Measurements from ENCODE around the gene KCNK17. TPM values are rescaled to one million over a fixed set of nuclear protein-coding genes. Genes with fewer than 3 reads are reported as not detected.
A peak's percentile ranks its signal among the peaks of the same experiment; 100 is the strongest.

Gene KCNK17
- not detected for total RNA-seq

- H3K27me3 Mint-ChIP-seq: peaks cover 55% of the 10 kb centered on the region
- no peaks in the 10 kb centered on the region for H3K36me3 Mint-ChIP-seq
- H3K4me3 Mint-ChIP-seq: peak within 1 kb of the TSS; percentile 50
- no peak for ATAC-seq (ENCODE audit: low read depth)
- POLR2A ChIA-PET: no interaction called here
- H3K27ac Mint-ChIP-seq: no peak within 1 kb of the TSS
- peaks cover 1% of the 10 kb centered on the region for H3K4me1 Mint-ChIP-seq
- DNase-seq: no peak
- H3K9me3 Mint-ChIP-seq: no peaks in the 10 kb centered on the region
Observed at GRCh38 chr6:39314273-39314795, at the start of gene KCNK17. Gene KCNK17 (minus strand): TSS chr6:39314419. CDS start chr6:39314320, 99 bp downstream.

GRCh38 chr6:39363280-39363679 is 49.1 kb upstream of the KCNK17 start:
- H3K27me3 Mint-ChIP-seq: no peaks in the 10 kb centered on the region
- no peaks in the 10 kb centered on the region for H3K9me3 Mint-ChIP-seq
- H3K36me3 Mint-ChIP-seq: no peaks in the 10 kb centered on the region
- no peak overlapping the region for H3K4me3 Mint-ChIP-seq
- POLR2A ChIA-PET: no interaction called here
- no peak overlapping the region for H3K27ac Mint-ChIP-seq
- no peaks in the 10 kb centered on the region for H3K4me1 Mint-ChIP-seq
- ATAC-seq (ENCODE audit: low read depth): no peak
- DNase-seq: no peak

- Mint-ChIP-seq H3K27ac (no peak overlapping the region), H3K4me1 (no peaks in the 10 kb centered on the region), H3K9me3 (no peaks in the 10 kb centered on the region), H3K4me3 (no peak overlapping the region), H3K36me3 (no peaks in the 10 kb centered on the region), H3K27me3 (no peaks in the 10 kb centered on the region)
- ATAC-seq (ENCODE audit: low read depth) (no peak), DNase-seq (no peak)
- POLR2A ChIA-PET: no interaction called here
Observed at GRCh38 chr6:39362487-39362865, 48.3 kb upstream of the KCNK17 start.

DNA sequence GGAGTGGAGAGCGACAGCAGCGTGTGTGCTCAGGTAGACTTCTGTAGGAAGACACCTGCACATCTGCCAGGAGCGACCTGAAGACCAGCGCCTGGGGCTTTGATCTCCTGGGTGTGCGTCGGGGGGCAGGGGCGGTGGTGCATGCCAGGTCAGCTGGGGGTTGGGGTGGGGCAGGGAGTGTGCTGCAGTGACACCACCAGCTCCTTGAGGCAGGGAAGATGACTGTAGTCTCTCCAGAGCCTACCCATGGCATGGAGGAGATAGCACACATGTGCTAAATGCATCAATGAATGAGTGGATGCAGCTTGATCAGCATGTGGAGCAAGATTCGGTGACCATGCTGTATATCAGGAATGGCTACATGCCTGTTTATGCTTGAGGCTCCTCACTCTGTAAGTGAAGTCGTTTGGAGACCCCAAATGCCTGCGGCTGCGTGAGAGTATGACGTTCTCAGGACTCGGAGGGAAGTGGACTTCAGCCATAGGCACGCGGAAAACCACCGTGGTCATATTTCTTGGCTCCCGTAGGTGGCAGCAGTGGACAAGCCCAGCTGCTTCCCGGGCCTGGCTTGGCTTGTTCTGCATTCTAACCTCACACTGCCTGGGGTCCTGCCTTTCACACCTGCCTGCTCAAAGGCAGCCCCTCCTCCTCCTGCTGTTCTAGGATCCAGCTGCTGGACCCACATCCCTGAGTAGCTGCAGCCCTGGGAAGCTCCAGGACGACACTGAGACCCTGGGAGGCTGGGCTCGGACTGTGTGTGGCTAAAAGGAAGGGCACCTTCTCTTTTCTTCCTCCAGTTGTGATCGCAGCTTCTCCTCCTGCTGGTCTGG is 47.7 kb upstream of the KCNK17 start:
- ATAC-seq (ENCODE audit: low read depth): peak; percentile 75
- no peaks in the 10 kb centered on the region for H3K4me1 Mint-ChIP-seq
- H3K9me3 Mint-ChIP-seq: no peaks in the 10 kb centered on the region
- H3K27me3 Mint-ChIP-seq: no peaks in the 10 kb centered on the region
- H3K27ac Mint-ChIP-seq: no peak overlapping the region
- peak; percentile 57 for DNase-seq
- H3K36me3 Mint-ChIP-seq: no peaks in the 10 kb centered on the region
- POLR2A ChIA-PET: no interaction called here
- no peak overlapping the region for H3K4me3 Mint-ChIP-seq

DNA sequence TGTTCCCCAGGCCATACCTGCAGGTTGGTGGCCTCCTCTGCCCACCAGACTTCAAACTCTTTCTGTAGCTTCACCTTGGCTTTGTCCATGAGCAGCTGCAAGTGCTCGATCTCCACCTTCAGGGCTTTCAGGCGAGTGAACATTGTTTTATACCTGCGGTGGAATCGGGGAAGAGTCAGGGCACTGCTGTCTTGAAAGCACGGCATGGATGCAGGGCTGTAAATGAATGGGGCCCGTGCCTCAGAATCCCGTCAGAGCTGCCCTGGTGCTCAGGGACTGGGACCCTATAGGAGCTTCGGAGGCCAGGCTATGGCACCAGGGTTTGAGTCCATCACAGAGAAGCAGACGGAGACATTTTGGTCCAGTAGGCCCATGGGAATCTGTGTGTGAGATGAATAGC is 46.2 kb upstream of the KCNK17 start:
- Mint-ChIP-seq H3K27me3 (no peaks in the 10 kb centered on the region), H3K9me3 (no peaks in the 10 kb centered on the region)

GRCh38 chr6:39357998-39358686 is 43.9 kb upstream of the KCNK17 start:
- no peaks in the 10 kb centered on the region for H3K9me3 Mint-ChIP-seq
- H3K4me1 Mint-ChIP-seq: no peaks in the 10 kb centered on the region
- no peaks in the 10 kb centered on the region for H3K36me3 Mint-ChIP-seq
- POLR2A ChIA-PET: no interaction called here
- no peak overlapping the region for H3K27ac Mint-ChIP-seq
- H3K4me3 Mint-ChIP-seq: no peak overlapping the region
- DNase-seq (no peak), ATAC-seq (ENCODE audit: low read depth) (no peak)
- H3K27me3 Mint-ChIP-seq: no peaks in the 10 kb centered on the region

More for the DNA sequence above, 46.2 kb upstream of the KCNK17 start:
- Mint-ChIP-seq H3K4me1 (no peaks in the 10 kb centered on the region), H3K4me3 (no peak overlapping the region), H3K27ac (no peak overlapping the region), H3K36me3 (no peaks in the 10 kb centered on the region)
- POLR2A ChIA-PET: no interaction called here
- ATAC-seq (ENCODE audit: low read depth) (no peak), DNase-seq (no peak)

GRCh38 chr6:39353698-39354315 is 39.6 kb upstream of the KCNK17 start:
- H3K36me3 Mint-ChIP-seq: no peaks in the 10 kb centered on the region
- peaks cover 2% of the 10 kb centered on the region for H3K27me3 Mint-ChIP-seq
- no peak overlapping the region for H3K27ac Mint-ChIP-seq
- H3K9me3 Mint-ChIP-seq: no peaks in the 10 kb centered on the region
- POLR2A ChIA-PET: no interaction called here
- H3K4me1 Mint-ChIP-seq: no peaks in the 10 kb centered on the region
- DNase-seq: no peak
- H3K4me3 Mint-ChIP-seq: no peak overlapping the region
- no peak for ATAC-seq (ENCODE audit: low read depth)

DNA sequence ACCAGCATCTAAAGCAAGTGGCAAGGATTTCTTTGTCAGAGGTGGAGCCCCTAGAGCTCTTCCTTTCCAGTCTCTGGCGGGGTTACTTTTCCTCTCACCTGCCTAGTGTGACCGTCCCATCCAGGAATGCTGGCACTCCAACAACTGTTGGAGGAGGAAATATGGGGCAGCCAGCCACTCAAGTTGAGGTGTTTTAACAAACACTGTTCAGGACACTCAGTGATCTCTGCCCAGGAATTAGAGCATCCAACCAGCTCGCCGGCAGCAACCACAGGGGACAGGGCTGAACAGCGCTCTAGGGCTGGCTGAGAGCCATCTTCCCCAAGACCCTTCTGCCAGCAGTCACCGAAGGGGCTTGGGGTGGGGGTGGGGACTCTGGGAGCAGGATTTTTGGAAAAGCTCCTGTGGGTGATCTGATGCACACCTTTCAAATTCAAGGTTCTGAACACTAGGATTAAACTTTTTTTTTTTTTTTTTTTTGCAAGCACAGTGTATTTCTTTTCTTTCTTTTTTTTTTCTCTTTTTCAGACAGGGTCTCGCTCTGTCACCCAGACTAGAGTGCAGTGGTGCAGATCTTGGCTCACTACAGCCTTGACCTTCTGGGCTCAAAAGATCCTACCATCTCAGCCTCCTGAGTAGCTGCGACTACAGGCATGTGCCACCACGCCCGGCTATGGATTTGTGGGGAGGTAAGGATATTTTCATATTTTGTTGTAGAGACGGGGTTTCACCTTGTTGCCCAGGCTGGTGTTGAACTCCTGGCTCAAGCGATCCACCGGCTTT is 36.7 kb upstream of the KCNK17 start:
- Mint-ChIP-seq H3K9me3 (no peaks in the 10 kb centered on the region), H3K36me3 (no peaks in the 10 kb centered on the region), H3K4me3 (no peak overlapping the region), H3K4me1 (peaks cover 1% of the 10 kb centered on the region), H3K27me3 (peaks cover 2% of the 10 kb centered on the region), H3K27ac (no peak overlapping the region)
- DNase-seq (no peak), ATAC-seq (ENCODE audit: low read depth) (no peak)
- POLR2A ChIA-PET: interaction anchor here (0.7 kb wide), 1 partner anchor 10 kb away, joined by 8 read pairs; no protein-coding TSS in a partner anchor

GRCh38 chr6:39348740-39349139 is 34.5 kb upstream of the KCNK17 start:
- ATAC-seq (ENCODE audit: low read depth): no peak
- Mint-ChIP-seq H3K4me1 (peaks cover 3% of the 10 kb centered on the region), H3K9me3 (no peaks in the 10 kb centered on the region), H3K27me3 (peaks cover 2% of the 10 kb centered on the region), H3K27ac (no peak overlapping the region), H3K36me3 (no peaks in the 10 kb centered on the region), H3K4me3 (no peak overlapping the region)
- POLR2A ChIA-PET: no interaction called here
- DNase-seq: no peak

DNA sequence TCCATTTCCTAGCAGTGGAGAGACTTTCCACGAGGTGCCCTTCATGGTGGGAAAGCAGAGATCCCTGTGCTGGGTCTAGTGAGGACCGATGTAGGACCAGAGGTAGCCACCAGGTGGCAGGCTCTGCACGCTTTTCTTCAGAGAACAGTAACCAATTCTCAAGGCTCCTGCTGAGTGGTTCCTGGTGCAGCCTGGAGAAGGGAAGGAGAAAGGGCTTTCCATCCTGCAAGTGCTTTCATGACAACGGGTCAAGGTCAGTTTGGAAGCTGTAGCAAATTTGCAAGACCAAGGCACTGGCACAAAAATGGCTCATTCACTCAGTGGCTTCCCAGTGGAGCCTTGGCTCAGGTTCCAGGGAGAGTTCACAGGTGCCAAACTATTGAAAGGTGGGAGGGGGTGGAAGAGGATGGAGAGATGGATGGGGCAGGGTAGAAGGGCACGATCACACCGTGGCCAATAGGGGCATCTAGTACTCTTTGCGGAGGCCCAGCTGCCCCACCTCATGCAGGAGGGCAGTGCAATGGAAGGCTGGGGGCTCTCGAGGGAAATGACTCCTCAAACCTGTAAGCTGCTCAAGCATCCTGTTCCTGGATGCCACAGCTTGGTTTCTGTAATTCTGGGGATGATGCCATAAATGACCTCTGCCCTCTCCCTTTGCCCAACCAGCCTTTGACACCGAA is 33.8 kb upstream of the KCNK17 start:
- peak; percentile 58 for ATAC-seq (ENCODE audit: low read depth)
- no peaks in the 10 kb centered on the region for H3K36me3 Mint-ChIP-seq
- POLR2A ChIA-PET: no interaction called here
- DNase-seq: peak; percentile 71
- H3K27me3 Mint-ChIP-seq: peaks cover 2% of the 10 kb centered on the region
- no peak overlapping the region for H3K4me3 Mint-ChIP-seq
- peaks cover 5% of the 10 kb centered on the region for H3K4me1 Mint-ChIP-seq
- no peaks in the 10 kb centered on the region for H3K9me3 Mint-ChIP-seq
- no peak overlapping the region for H3K27ac Mint-ChIP-seq

DNA sequence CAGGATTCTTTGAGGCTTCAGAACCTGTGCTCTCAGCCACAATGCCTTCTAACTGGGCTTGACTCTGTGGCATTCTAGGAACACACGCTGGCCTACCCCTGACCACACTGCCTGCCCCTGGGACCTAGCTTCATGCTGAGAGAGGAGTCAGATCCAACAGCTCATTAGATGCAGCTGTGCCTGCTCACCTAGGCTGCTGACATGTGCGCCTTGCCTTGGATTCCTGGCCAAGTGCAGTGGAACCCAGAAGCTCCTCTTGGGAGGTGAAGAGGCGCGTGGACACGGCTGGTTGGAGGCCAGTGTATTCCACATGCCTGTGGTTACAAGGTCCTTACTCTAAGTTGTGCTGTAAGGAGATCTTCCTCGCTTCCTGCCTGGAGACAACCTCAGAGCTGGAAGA is 33.0 kb upstream of the KCNK17 start:
- Mint-ChIP-seq H3K4me3 (no peak overlapping the region), H3K27me3 (peaks cover 2% of the 10 kb centered on the region), H3K9me3 (no peaks in the 10 kb centered on the region), H3K27ac (no peak overlapping the region), H3K36me3 (no peaks in the 10 kb centered on the region), H3K4me1 (peaks cover 7% of the 10 kb centered on the region)
- ATAC-seq (ENCODE audit: low read depth) (no peak), DNase-seq (no peak)
- POLR2A ChIA-PET: no interaction called here

- Mint-ChIP-seq H3K27me3 (no peaks in the 10 kb centered on the region), H3K4me1 (peaks cover 7% of the 10 kb centered on the region), H3K9me3 (no peaks in the 10 kb centered on the region), H3K4me3 (no peak overlapping the region), H3K27ac (no peak overlapping the region), H3K36me3 (no peaks in the 10 kb centered on the region)
- DNase-seq: no peak
- POLR2A ChIA-PET: no interaction called here
- ATAC-seq (ENCODE audit: low read depth): no peak
Observed at GRCh38 chr6:39344821-39345280, 30.6 kb upstream of the KCNK17 start.
